GM12878 (cell line): ENCODE measurements around the gene DRD1. TPM values are rescaled to one million over a fixed set of nuclear protein-coding genes. Genes with fewer than 3 reads are reported as not detected.

Experiments
- ATAC-seq: fragments of 200-7000 bp; cut with Tn5 transposase; 3 replicates; pipeline ENCODE4 v1.9.1; 2020; ENCODE audit warnings: mild to moderate bottlenecking, moderate library complexity
- BruUV-seq: library from RNA; stranded (reverse); fragments of 400-500 nt; replicated peaks from 2 replicates; lab custom pipeline; 2021; lab: Mats Ljungman, UMichigan
- CTCF ChIA-PET: fragments of 300-600 bp; sonication (Branson Sonifier 250); formaldehyde crosslinking; extraction: SDS; loops from one replicate; lab custom pipeline; 2021; ENCODE audit warnings: inconsistent platforms; lab: Yijun Ruan, JAX
- POLR2A ChIA-PET: fragments of 350-600 bp; formaldehyde crosslinking; extraction: SDS; loops from one replicate; lab custom pipeline; 2021; ENCODE audit warnings: inconsistent platforms; lab: Charles Lee
- RAD21 ChIA-PET: fragments of 300-600 bp; sonication (Branson Sonifier 250); formaldehyde crosslinking; loops from one replicate; lab custom pipeline; 2023; ENCODE audit warnings: antibody characterized with exemption; ENCODE audit not compliant: unreplicated experiment; lab: Charles Lee
- SMC1A ChIA-PET: fragments of 300-600 bp; sonication (Branson Sonifier 250); formaldehyde crosslinking; loops from one replicate; lab custom pipeline; 2023; ENCODE audit not compliant: unreplicated experiment, uncharacterized antibody; lab: Charles Lee
- DNase-seq: peaks from one replicate; pipeline ENCODE4 v3.0.0-alpha.2; 2011; ENCODE audit warnings: low read depth, low spot score
- FAIRE-seq: peaks from 3 replicates; lab custom pipeline; 2011; peaks lifted over from hg19 to GRCh38; lab: Jason Lieb, UNC
- H2AFZ ChIP-seq: 2 replicates; pipeline ENCODE4 v1.6.0; 2011; ENCODE audit warnings: low read depth, low read length, control low read depth; ENCODE audit not compliant: control insufficient read depth
- H3K27ac ChIP-seq: 2 replicates; pipeline ENCODE4 v1.5.1; 2011; ENCODE audit warnings: control low read depth; ENCODE audit not compliant: control insufficient read depth, insufficient read depth
- H3K27me3 ChIP-seq, 2 experiments: replicated peaks in 1 of 2; 2 replicates each; pipeline versions ENCODE4 v1.6.0 to v1.6.1; 2011; ENCODE audit warnings: low read length in 1 of 2; ENCODE audit not compliant: control insufficient read depth in 2 of 2, insufficient read depth in 2 of 2
- H3K36me3 ChIP-seq, 2 experiments: 2 replicates each; pipeline ENCODE4 v1.5.1; 2011; ENCODE audit warnings: low read length in 1 of 2; ENCODE audit not compliant: control insufficient read depth in 2 of 2, insufficient read depth in 2 of 2
- H3K4me1 ChIP-seq: 2 replicates; pipeline ENCODE4 v1.6.1; 2011; ENCODE audit warnings: mild to moderate bottlenecking, low read length, moderate library complexity, mixed read lengths; ENCODE audit not compliant: control insufficient read depth, insufficient read depth
- H3K4me2 ChIP-seq: 2 replicates; pipeline ENCODE4 v1.6.0; 2011; ENCODE audit warnings: control low read depth; ENCODE audit not compliant: control insufficient read depth, insufficient read depth
- H3K4me3 ChIP-seq: fragments of 200-600 bp; sonication (generic); 2 replicates; pipeline ENCODE4 v1.5.1; 2016
- H3K79me2 ChIP-seq: 2 replicates; pipeline ENCODE4 v1.6.0; 2011; ENCODE audit warnings: low read length; ENCODE audit not compliant: control insufficient read depth, insufficient read depth
- H3K9ac ChIP-seq: 2 replicates; pipeline ENCODE4 v1.8.0; 2011; ENCODE audit warnings: low read length, control low read depth, mixed read lengths; ENCODE audit not compliant: control insufficient read depth, insufficient read depth
- H3K9me3 ChIP-seq: replicated peaks from 3 replicates; pipeline ENCODE4 v1.5.1; 2011; ENCODE audit warnings: mild to moderate bottlenecking, low read length; ENCODE audit not compliant: control insufficient read depth, insufficient read depth
- H4K20me1 ChIP-seq: 2 replicates; pipeline ENCODE4 v1.6.0; 2011; ENCODE audit not compliant: control insufficient read depth, insufficient read depth
- BMI1 ChIP-seq: fragments of 450-650 bp; IDR thresholded peaks from 2 replicates; pipeline ENCODE4 v1.6.1; 2016; ENCODE audit warnings: mild to moderate bottlenecking, moderate library complexity, borderline replicate concordance
- CEBPB ChIP-seq, 2 experiments: fragments of 150-350 bp in 1 of 2; IDR thresholded peaks; 2 replicates each; pipeline ENCODE4 v1.6.1; 2012 to 2014; ENCODE audit warnings: low read depth in 2 of 2, low read length in 2 of 2, borderline replicate concordance in 1 of 2, inconsistent platforms in 1 of 2
- DPF2 ChIP-seq: fragments of 450-650 bp; IDR thresholded peaks from 2 replicates; pipeline ENCODE4 v1.6.1; 2017; ENCODE audit warnings: mild to moderate bottlenecking
- ESRRA ChIP-seq: IDR thresholded peaks from 2 replicates; pipeline ENCODE4 v1.6.1; 2012; ENCODE audit warnings: mild to moderate bottlenecking, low read length, improper control_type of control experiment
- HCFC1 ChIP-seq: fragments of 150-350 bp; IDR thresholded peaks from 2 replicates; pipeline ENCODE4 v1.6.1; 2014; ENCODE audit warnings: low read length
- MXI1 ChIP-seq: fragments of 150-350 bp; IDR thresholded peaks from 2 replicates; pipeline ENCODE4 v1.6.1; 2011; ENCODE audit warnings: low read depth, mild to moderate bottlenecking, inconsistent platforms, low read length, improper control_type of control experiment
- NFXL1 ChIP-seq: fragments of 450-650 bp; IDR thresholded peaks from 2 replicates; pipeline ENCODE4 v1.6.1; 2017; ENCODE audit warnings: antibody characterized with exemption, mild to moderate bottlenecking, borderline replicate concordance
- POLR2AphosphoS2 ChIP-seq: IDR thresholded peaks from 2 replicates; pipeline ENCODE4 v1.6.1; 2011; ENCODE audit warnings: low read depth, mild to moderate bottlenecking, low read length, improper control_type of control experiment, moderate library complexity
- POLR2AphosphoS5 ChIP-seq: IDR thresholded peaks from 2 replicates; pipeline ENCODE4 v1.6.1; 2011; ENCODE audit warnings: mild to moderate bottlenecking, low read length, inconsistent platforms
- SMARCA5 ChIP-seq: fragments of 450-650 bp; IDR thresholded peaks from 2 replicates; pipeline ENCODE4 v1.6.1; 2017; ENCODE audit warnings: mild to moderate bottlenecking
- SMC3 ChIP-seq: IDR thresholded peaks from 2 replicates; pipeline ENCODE4 v1.6.1; 2011; ENCODE audit warnings: low read length, improper control_type of control experiment, borderline replicate concordance
- WGBS: methylation state at CpG from one replicate; pipeline ENCODE4 v1.1.6; 2016; ENCODE audit warnings: low lambda C conversion rate; ENCODE audit not compliant: insufficient replicate concordance, insufficient coverage; ENCODE audit errors: missing lambda C conversion rate; 5-methylcytosine and 5-hydroxymethylcytosine counted together
- in situ Hi-C: fragments of 300-500 bp; cut with MboI; formaldehyde crosslinking; loops from 9 replicates; pipeline ENCODE4 v1.14.3; 2018; ENCODE audit warnings: mixed read lengths
- intact Hi-C: fragments of 100-400 bp; cut with micrococcal nuclease; formaldehyde crosslinking; loops from one replicate; pipeline ENCODE4 v1.14.2; 2022; ENCODE audit not compliant: unreplicated experiment
- polyA plus RNA-seq, 11 experiments: library from polyadenylated mRNA; depleted of rRNA in 4 of 11; unstranded in 6 of 11; stranded (reverse) in 5 of 11; fragments of >200 nt; fragmentation: Nextera tagmentation in 4 of 11; fragmentation: Illumina TruSeq in 1 of 11; extraction: Ambion mirVana in 4 of 11; extraction: Trizol in 1 of 11; gene quantifications; 1 replicate in 1 of 11; 2 replicates in 10 of 11; pipeline versions ENCODE4 v1.2.1 to v1.2.3, GENCODE V29; 2011 to 2016; ENCODE audit warnings: inconsistent platforms in 2 of 11, missing spikeins in 2 of 11, low read depth in 1 of 11
- total RNA-seq, 4 experiments: library from RNA; depleted of rRNA in 3 of 4; stranded (reverse); fragments of >200 nt in 3 of 4; fragmentation: Illumina TruSeq in 1 of 4; extraction: Trizol in 1 of 4; gene quantifications; 2 replicates each; pipeline versions ENCODE4 v1.2.1 to v1.2.3, GENCODE V29; 2013 to 2021
- TF ChIP-seq, protein P1 (sequence below): IDR thresholded peaks from 2 replicates; pipeline ENCODE4 v1.6.1; 2011; ENCODE audit warnings: low read depth, low read length, improper control_type of control experiment, borderline replicate concordance
- TF ChIP-seq, protein P2 (sequence below): fragments of 450-650 bp; IDR thresholded peaks from 2 replicates; pipeline ENCODE4 v1.6.1; 2018; ENCODE audit warnings: mild to moderate bottlenecking, low read depth, moderate library complexity; ENCODE audit not compliant: partially characterized antibody
- TF ChIP-seq, protein P3 (sequence below): IDR thresholded peaks from 2 replicates; pipeline ENCODE4 v1.6.1; 2011; ENCODE audit warnings: low read depth, mild to moderate bottlenecking, low read length, moderate library complexity, borderline replicate concordance; ENCODE audit errors: extremely low read depth
- TF ChIP-seq, protein P4 (sequence below): fragments of 450-650 bp; IDR thresholded peaks from 2 replicates; pipeline ENCODE4 v1.6.1; 2017; ENCODE audit warnings: mild to moderate bottlenecking, low read depth, inconsistent platforms; ENCODE audit not compliant: poor library complexity, severe bottlenecking

DRD1 gene
- total and polyA plus RNA-seq, 10 of the 15 experiments (the other 5 are each of a cell fraction or from before 2014, with no cell fraction given) = not detected

DNA sequence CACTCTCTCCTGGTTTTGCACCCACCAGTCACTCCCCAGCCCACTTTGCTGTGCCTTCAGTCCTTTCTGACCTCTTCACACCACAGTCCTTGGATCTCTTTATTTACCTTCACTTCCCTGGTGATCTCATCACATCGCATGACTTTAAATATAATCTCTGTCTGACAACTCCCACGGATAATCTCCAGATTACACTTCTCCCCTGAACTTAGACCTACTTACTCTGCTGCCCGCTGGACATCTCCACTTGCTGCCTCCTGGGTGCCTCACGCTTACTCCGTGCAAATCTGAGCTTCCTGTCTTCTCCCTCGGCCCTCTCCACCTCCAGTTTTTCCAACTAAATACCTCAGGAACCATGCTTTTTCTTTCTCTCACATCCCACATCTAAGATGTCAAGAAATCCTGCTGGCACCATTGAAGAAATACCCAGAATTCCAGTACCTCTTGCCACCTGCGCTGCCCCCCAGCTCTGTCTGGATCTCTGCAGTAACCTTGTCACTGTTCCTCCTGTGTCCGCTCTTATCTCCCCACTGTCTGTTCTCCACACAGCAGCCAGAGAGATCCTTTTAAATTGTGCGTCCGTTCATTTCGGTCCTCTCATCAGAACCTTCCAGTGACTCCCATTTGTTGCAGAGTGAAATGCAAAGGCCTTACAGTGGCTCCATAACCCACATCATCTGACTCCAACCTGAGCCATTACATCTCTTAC lies 43.7 kb upstream of the DRD1 start (continued):
- TF ChIP-seq BMI1 = no peak
- no peak for TF ChIP-seq POLR2AphosphoS5
- TF ChIP-seq MXI1 = no peak
- no peak for TF ChIP-seq CEBPB (IDR thresholded peaks at IDR 0.05; ENCODE audit: borderline replicate concordance in 1 of 2, low read depth in 2 of 2, low read length in 2 of 2)
- no peak for TF ChIP-seq DPF2

DNA sequence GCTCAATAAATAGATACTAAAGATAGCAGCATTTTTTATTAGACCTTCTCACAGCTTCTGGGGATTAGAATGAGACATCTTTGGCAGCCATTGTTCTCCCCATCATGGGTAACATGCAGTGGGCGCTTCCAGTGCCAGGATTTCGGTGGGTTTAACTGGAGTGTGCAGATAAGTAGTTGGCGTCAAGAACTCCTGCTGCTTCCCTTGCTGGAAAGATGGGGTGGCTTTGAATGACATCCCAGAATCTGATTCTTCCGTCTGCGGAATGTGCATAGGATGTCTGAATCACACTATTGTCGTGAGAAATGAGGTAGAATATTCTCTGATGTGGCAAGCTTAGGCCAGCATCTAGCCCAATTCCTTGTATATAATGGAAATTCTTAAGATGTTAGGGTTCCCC lies 41.6 kb upstream of the DRD1 start:
- CTCF ChIA-PET = no interaction called here
- BruUV-seq = no TSS peak
- in situ Hi-C loops = no loop called here
- ATAC-seq (no peak), DNase-seq (no peak), FAIRE-seq (no peak)
- Histone ChIP-seq H3K27me3 (no peaks in the 10 kb centered on the region), H3K9ac (no peak overlapping the region), H3K4me3 (no peak overlapping the region), H3K79me2 (peaks cover 85% of the 10 kb centered on the region), H3K36me3 (peaks cover 0 to 18% of the 10 kb centered on the region in 2 experiments; a peak in 3 of 4 replicates), H2AFZ (no peak overlapping the region), H3K27ac (no peak overlapping the region), H3K9me3 (no peaks in the 10 kb centered on the region), H3K4me1 (no peaks in the 10 kb centered on the region), H4K20me1 (peaks cover 13% of the 10 kb centered on the region), H3K4me2 (no peak overlapping the region)
- 100% methylated on average over 6 of the region's 6 CpGs for WGBS
- RAD21 ChIA-PET = no interaction called here
- SMC1A ChIA-PET = no interaction called here
- intact Hi-C loops = no loop called here
- POLR2A ChIA-PET = no interaction called here
- no peak for TF ChIP-seq ESRRA
- TF ChIP-seq, protein P1, sequence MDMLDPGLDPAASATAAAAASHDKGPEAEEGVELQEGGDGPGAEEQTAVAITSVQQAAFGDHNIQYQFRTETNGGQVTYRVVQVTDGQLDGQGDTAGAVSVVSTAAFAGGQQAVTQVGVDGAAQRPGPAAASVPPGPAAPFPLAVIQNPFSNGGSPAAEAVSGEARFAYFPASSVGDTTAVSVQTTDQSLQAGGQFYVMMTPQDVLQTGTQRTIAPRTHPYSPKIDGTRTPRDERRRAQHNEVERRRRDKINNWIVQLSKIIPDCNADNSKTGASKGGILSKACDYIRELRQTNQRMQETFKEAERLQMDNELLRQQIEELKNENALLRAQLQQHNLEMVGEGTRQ = no peak
- no peak for TF ChIP-seq SMC3
- TF ChIP-seq, protein P2, sequence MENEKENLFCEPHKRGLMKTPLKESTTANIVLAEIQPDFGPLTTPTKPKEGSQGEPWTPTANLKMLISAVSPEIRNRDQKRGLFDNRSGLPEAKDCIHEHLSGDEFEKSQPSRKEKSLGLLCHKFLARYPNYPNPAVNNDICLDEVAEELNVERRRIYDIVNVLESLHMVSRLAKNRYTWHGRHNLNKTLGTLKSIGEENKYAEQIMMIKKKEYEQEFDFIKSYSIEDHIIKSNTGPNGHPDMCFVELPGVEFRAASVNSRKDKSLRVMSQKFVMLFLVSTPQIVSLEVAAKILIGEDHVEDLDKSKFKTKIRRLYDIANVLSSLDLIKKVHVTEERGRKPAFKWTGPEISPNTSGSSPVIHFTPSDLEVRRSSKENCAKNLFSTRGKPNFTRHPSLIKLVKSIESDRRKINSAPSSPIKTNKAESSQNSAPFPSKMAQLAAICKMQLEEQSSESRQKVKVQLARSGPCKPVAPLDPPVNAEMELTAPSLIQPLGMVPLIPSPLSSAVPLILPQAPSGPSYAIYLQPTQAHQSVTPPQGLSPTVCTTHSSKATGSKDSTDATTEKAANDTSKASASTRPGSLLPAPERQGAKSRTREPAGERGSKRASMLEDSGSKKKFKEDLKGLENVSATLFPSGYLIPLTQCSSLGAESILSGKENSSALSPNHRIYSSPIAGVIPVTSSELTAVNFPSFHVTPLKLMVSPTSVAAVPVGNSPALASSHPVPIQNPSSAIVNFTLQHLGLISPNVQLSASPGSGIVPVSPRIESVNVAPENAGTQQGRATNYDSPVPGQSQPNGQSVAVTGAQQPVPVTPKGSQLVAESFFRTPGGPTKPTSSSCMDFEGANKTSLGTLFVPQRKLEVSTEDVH = no peak
- no peak for TF ChIP-seq POLR2AphosphoS2
- TF ChIP-seq, protein P3, sequence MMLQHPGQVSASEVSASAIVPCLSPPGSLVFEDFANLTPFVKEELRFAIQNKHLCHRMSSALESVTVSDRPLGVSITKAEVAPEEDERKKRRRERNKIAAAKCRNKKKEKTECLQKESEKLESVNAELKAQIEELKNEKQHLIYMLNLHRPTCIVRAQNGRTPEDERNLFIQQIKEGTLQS = no peak
- no peak for TF ChIP-seq HCFC1
- no peak for TF ChIP-seq SMARCA5
- TF ChIP-seq NFXL1 = no peak
- TF ChIP-seq, protein P4, sequence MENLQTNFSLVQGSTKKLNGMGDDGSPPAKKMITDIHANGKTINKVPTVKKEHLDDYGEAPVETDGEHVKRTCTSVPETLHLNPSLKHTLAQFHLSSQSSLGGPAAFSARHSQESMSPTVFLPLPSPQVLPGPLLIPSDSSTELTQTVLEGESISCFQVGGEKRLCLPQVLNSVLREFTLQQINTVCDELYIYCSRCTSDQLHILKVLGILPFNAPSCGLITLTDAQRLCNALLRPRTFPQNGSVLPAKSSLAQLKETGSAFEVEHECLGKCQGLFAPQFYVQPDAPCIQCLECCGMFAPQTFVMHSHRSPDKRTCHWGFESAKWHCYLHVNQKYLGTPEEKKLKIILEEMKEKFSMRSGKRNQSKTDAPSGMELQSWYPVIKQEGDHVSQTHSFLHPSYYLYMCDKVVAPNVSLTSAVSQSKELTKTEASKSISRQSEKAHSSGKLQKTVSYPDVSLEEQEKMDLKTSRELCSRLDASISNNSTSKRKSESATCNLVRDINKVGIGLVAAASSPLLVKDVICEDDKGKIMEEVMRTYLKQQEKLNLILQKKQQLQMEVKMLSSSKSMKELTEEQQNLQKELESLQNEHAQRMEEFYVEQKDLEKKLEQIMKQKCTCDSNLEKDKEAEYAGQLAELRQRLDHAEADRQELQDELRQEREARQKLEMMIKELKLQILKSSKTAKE = no peak
